Panc1 (cell line): ENCODE data around the gene CKM. TPM values are rescaled to one million over a fixed set of nuclear protein-coding genes. Genes with fewer than 3 reads are reported as not detected.

Experiments used
- ATAC-seq: fragments of 200-7000 bp; cut with Tn5 transposase; 2 replicates; pipeline ENCODE4 v1.9.1; 2020; ENCODE audit warnings: mild to moderate bottlenecking, moderate library complexity
- BruUV-seq: library from RNA; stranded (reverse); fragments of 400-500 nt; replicated peaks from 2 replicates; lab custom pipeline; 2021; lab: Mats Ljungman, UMichigan
- CTCF ChIA-PET: fragments of 300-600 bp; sonication (Branson Sonifier 250); formaldehyde crosslinking; loops from one replicate; lab custom pipeline; 2022; ENCODE audit warnings: antibody characterized with exemption; lab: Charles Lee
- POLR2A ChIA-PET: fragments of 300-600 bp; sonication (Branson Sonifier 250); formaldehyde crosslinking; loops from one replicate; lab custom pipeline; 2022; ENCODE audit warnings: antibody characterized with exemption; lab: Charles Lee
- DNase-seq: peaks from one replicate; pipeline ENCODE4 v3.0.0-alpha.2; 2010; ENCODE audit warnings: low read depth, low spot score
- H3K27ac ChIP-seq: 2 replicates; pipeline ENCODE4 v1.5.1; 2011; ENCODE audit warnings: mild to moderate bottlenecking, low read length, inconsistent platforms
- H3K27me3 ChIP-seq: fragments of 200-500 bp; sonication (Bioruptor generic); 2 replicates; pipeline ENCODE4 v1.6.0; 2014; ENCODE audit warnings: low read length, inconsistent platforms; ENCODE audit not compliant: control insufficient read depth, insufficient read depth
- H3K36me3 ChIP-seq: fragments of 200-500 bp; sonication (Bioruptor generic); 2 replicates; pipeline ENCODE4 v1.5.1; 2014; ENCODE audit warnings: inconsistent platforms, mild to moderate bottlenecking, low read length, moderate library complexity; ENCODE audit not compliant: control insufficient read depth, insufficient read depth
- H3K4me1 ChIP-seq: 2 replicates; pipeline ENCODE4 v1.5.1; 2011; ENCODE audit warnings: inconsistent platforms, mild to moderate bottlenecking, low read length, moderate library complexity; ENCODE audit not compliant: control insufficient read depth, insufficient read depth
- H3K4me3 ChIP-seq, 2 experiments: 2 replicates each; pipeline ENCODE4 v1.5.1; 2011 to 2012; ENCODE audit warnings: low read depth in 2 of 2, low read length in 2 of 2, mild to moderate bottlenecking in 2 of 2, inconsistent platforms in 1 of 2, moderate library complexity in 1 of 2
- H3K9me3 ChIP-seq: fragments of 200-500 bp; sonication (Bioruptor generic); 2 replicates; pipeline ENCODE4 v1.5.1; 2014; ENCODE audit warnings: low read depth, mild to moderate bottlenecking, inconsistent platforms, low read length, moderate library complexity; ENCODE audit not compliant: control insufficient read depth, insufficient read depth
- CTCF ChIP-seq: fragments of 450-650 bp; IDR thresholded peaks from 2 replicates; pipeline ENCODE4 v1.5.1; 2017; ENCODE audit warnings: mild to moderate bottlenecking
- POLR2AphosphoS5 ChIP-seq: IDR thresholded peaks from 2 replicates; pipeline ENCODE4 v1.6.1; 2012; ENCODE audit warnings: mild to moderate bottlenecking, low read depth, low read length, moderate library complexity
- REST ChIP-seq, 2 experiments: IDR thresholded peaks; 2 replicates each; pipeline ENCODE4 v1.6.1; 2011 to 2012; ENCODE audit warnings: low read depth in 2 of 2, control low read depth in 1 of 2, low read length in 1 of 2, mild to moderate bottlenecking in 1 of 2, moderate library complexity in 1 of 2; ENCODE audit not compliant: insufficient read depth in 1 of 2
- SIN3A ChIP-seq: IDR thresholded peaks from 2 replicates; pipeline ENCODE4 v1.6.1; 2012; ENCODE audit warnings: low read depth, mild to moderate bottlenecking, low read length, moderate library complexity, borderline replicate concordance; ENCODE audit not compliant: insufficient read depth
- TCF7L2 ChIP-seq: IDR thresholded peaks from 2 replicates; pipeline ENCODE4 v1.6.1; 2011; ENCODE audit warnings: mild to moderate bottlenecking, low read depth, low read length, inconsistent platforms
- in situ Hi-C: cut with HindIII; loops from 2 replicates; pipeline ENCODE4 v1.10.0; 2016; ENCODE audit warnings: low sequenced_read_pairs, low pct_unique_long_range_greater_than_20kb
- intact Hi-C: fragments of 100-400 bp; cut with micrococcal nuclease; formaldehyde crosslinking; loops from one replicate; pipeline ENCODE4 v1.10.0; 2022; ENCODE audit not compliant: unreplicated experiment
- total RNA-seq: library from RNA; stranded (reverse); gene quantifications from one replicate; pipeline ENCODE4 v1.2.1, GENCODE V29; 2021; ENCODE audit not compliant: unreplicated experiment

Gene CKM
- total RNA-seq, 1 experiment from 2014 or later, result not detected

DNA sequence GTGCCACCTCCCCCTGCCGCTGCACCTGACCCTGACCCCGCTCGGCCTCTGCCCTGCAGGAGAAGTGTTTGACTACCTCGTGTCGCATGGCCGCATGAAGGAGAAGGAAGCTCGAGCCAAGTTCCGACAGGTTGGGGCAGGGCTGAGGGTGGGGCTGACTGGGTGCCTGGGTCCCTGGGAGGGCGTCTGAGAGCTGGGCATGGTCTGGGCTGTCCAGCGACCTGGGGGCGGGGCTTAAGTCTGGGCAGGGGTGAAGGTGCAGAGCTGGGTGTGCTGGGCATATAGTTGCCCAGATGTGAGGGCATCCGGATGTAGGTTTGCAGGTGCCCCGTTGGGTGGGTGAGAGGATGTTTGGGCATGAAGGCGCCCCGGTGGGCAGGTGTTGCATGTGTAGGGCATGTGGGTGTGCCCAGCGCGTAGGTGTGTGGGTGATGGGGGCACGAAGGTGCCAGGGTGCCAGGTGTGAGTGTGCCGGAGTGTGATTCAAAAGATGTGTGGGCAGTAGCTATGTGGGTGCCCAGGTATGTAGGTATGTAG, 57.8 kb downstream of the CKM start:
- Histone ChIP-seq H3K27ac (no peak overlapping the region), H3K27me3 (no peaks in the 10 kb centered on the region), H3K9me3 (no peaks in the 10 kb centered on the region), H3K4me3 (no peak overlapping the region), H3K4me1 (no peaks in the 10 kb centered on the region), H3K36me3 (no peaks in the 10 kb centered on the region)
- CTCF ChIA-PET, result no interaction called here
- intact Hi-C loops (no loop called here), in situ Hi-C loops (no loop called here)
- BruUV-seq, result no TSS peak
- POLR2A ChIA-PET, result interaction anchor here (0.7 kb wide), 1 partner anchor 235 kb away, joined by 3 read pairs; no protein-coding TSS in a partner anchor
- no peak for ATAC-seq
- TF ChIP-seq REST (IDR thresholded peaks at IDR 0.05; ENCODE audit: insufficient read depth in 1 of 2, low read depth in 2 of 2, low read length in 1 of 2) (no peak), TCF7L2 (no peak), POLR2AphosphoS5 (no peak)
- no peak for DNase-seq

GRCh38 chr19:45263013-45263412, 59.7 kb downstream of the CKM start:
- no peak overlapping the region for H3K27ac ChIP-seq
- CTCF ChIA-PET, result no interaction called here
- H3K4me1 ChIP-seq, result no peaks in the 10 kb centered on the region
- no peak overlapping the region for H3K4me3 ChIP-seq
- H3K36me3 ChIP-seq, result no peaks in the 10 kb centered on the region
- TF ChIP-seq REST (IDR thresholded peaks at IDR 0.05; ENCODE audit: insufficient read depth in 1 of 2, low read depth in 2 of 2, low read length in 1 of 2) (no peak), POLR2AphosphoS5 (no peak), TCF7L2 (no peak), SIN3A (no peak), CTCF (no peak)
- H3K27me3 ChIP-seq, result no peaks in the 10 kb centered on the region
- no peak for DNase-seq
- in situ Hi-C loops (no loop called here), intact Hi-C loops (no loop called here)
- no TSS peak for BruUV-seq
- no peak for ATAC-seq
- H3K9me3 ChIP-seq, result no peaks in the 10 kb centered on the region
- POLR2A ChIA-PET, result no interaction called here
